Smooth muscle cell of the pulmonary artery (primary cell): ENCODE results near the gene DONSON. TPM values are rescaled to one million over a fixed set of nuclear protein-coding genes. Genes with fewer than 3 reads are reported as not detected.

Experiments
- total RNA-seq: library from RNA; depleted of rRNA; stranded (reverse); fragments of >200 nt; gene quantifications from 2 replicates; pipeline ENCODE4 v1.2.3, GENCODE V29; 2014

Gene DONSON
- total RNA-seq: 8.8 and 10.1 TPM in 2 replicates

GRCh38 chr21:33588485-33589335 lies at the start of gene DONSON:
DONSON (minus strand) TSS chr21:33588684; CDS start chr21:33588641, 43 bp downstream.

GRCh38 chr21:33542640-33543504 lies 45.6 kb downstream of the DONSON start, which contains the start of gene SON:
SON (plus strand) TSS chr21:33543038; CDS start chr21:33543093, 55 bp downstream.

GRCh38 chr21:33541756-33542639 lies 46.5 kb downstream of the DONSON start, which contains the start of gene GART:
GART (minus strand) TSS chr21:33542117; CDS start chr21:33539315, 2,802 bp downstream.

Other genes starting within 250 kb of the DONSON start
- 58.0 and 70.3 TPM in 2 replicates for gene IFNGR2, start 185.3 kb downstream of the DONSON start, total RNA-seq
- 24.9 and 32.9 TPM in 2 replicates for gene TMEM50B, start 108.7 kb downstream of the DONSON start, total RNA-seq
- 0.96 and 1.6 TPM in 2 replicates for gene DNAJC28, start 97.0 kb downstream of the DONSON start, total RNA-seq
- gene GART, start 46.6 kb downstream of the DONSON start, total RNA-seq: 49.5 and 55.9 TPM in 2 replicates
- 180 and 192 TPM in 2 replicates for gene SON, start 45.6 kb downstream of the DONSON start, total RNA-seq
- gene CRYZL1, start 53.1 kb upstream of the DONSON start, total RNA-seq: 26.2 and 34.4 TPM in 2 replicates
- 51.0 and 60.1 TPM in 2 replicates for gene ITSN1, start 53.8 kb upstream of the DONSON start, total RNA-seq